Retinal pigment epithelial cell (primary cell): ENCODE results near the gene MUC6.

ENCODE experiments used
- DNase-seq: peaks from one replicate; pipeline ENCODE4 v3.0.0-alpha.2; 2010; ENCODE audit warnings: low read depth
- H3K4me3 ChIP-seq: 2 replicates; pipeline ENCODE4 v1.5.1; 2011; ENCODE audit warnings: mild to moderate bottlenecking, low read length, control low read depth, moderate library complexity
- CTCF ChIP-seq: conservative IDR thresholded peaks from 2 replicates; pipeline ENCODE4 v1.5.1; 2011; ENCODE audit warnings: low read depth, low read length, control low read depth, inconsistent platforms

Gene MUC6

GRCh38 chr11:1029051-1029450 lies 7.5 kb downstream of the MUC6 start:
- DNase-seq = no peak
- H3K4me3 ChIP-seq = no peak overlapping the region
- no peak for TF ChIP-seq CTCF

- DNase-seq = no peak
- H3K4me3 ChIP-seq = no peak overlapping the region
Observed at GRCh38 chr11:1028616-1029015, 7.9 kb downstream of the MUC6 start.

GRCh38 chr11:1028291-1028540 lies 8.3 kb downstream of the MUC6 start:
- TF ChIP-seq CTCF = no peak

More at GRCh38 chr11:1028616-1029015, 7.9 kb downstream of the MUC6 start:
- no peak for TF ChIP-seq CTCF

GRCh38 chr11:1027483-1028290 lies 8.8 kb downstream of the MUC6 start:
- DNase-seq = no peak
- TF ChIP-seq CTCF = no peak
- no peak overlapping the region for H3K4me3 ChIP-seq

More at GRCh38 chr11:1028291-1028540, 8.3 kb downstream of the MUC6 start:
- no peak overlapping the region for H3K4me3 ChIP-seq
- DNase-seq = no peak

GRCh38 chr11:1026641-1027482 lies 9.7 kb downstream of the MUC6 start:
- TF ChIP-seq CTCF = no peak
- DNase-seq = no peak
- no peak overlapping the region for H3K4me3 ChIP-seq

GRCh38 chr11:1026163-1026450 lies 10.4 kb downstream of the MUC6 start:
- no peak for TF ChIP-seq CTCF

More at GRCh38 chr11:1026163-1026450, 10.4 kb downstream of the MUC6 start:
- no peak for DNase-seq
- no peak overlapping the region for H3K4me3 ChIP-seq
